HPDE6-E6E7 (cell line): ENCODE data around the gene LIFR.

Experiments
- DNase-seq: peaks from one replicate; pipeline ENCODE4 v3.0.0; 2011; ENCODE audit warnings: missing footprints; ENCODE audit errors: extremely low spot score

Gene LIFR

DNA sequence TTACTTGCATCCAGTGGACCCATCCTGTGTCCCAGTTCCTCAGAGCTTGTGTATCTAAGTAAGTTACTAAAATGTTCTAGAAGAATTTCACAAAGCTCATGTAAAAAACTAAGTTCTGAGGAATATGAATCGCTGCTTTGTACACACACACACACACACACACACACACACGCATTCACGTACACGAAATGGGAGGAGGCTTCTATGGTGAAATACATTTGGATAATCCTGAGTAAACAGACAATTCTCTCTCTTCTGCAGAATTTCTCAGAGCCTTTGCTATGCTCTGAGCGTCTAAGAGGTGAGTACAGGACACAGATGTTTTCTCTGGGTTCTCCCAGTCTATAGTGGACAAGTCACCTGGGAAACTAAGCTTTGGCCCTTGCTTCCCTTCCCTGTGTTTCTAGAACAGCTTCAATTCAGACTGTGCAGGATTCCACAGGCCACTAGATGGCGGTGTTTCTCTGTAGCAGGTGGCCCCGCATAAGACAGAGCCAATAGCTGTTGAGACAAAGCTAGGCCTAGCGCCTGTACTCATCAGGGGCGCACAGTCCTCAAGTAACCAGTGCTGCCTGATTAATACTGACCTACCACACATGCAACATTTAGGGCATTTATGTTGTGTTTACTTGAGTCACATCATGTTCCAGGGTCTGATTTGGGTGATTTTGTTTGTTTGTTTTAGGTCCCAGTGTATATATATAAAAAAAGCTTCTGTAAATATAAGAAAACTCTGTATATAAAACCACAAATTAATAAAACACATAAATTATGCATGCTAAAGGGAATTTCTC lies 114.8 kb downstream of the LIFR start:
- DNase-seq, result peak; percentile 88

DNA sequence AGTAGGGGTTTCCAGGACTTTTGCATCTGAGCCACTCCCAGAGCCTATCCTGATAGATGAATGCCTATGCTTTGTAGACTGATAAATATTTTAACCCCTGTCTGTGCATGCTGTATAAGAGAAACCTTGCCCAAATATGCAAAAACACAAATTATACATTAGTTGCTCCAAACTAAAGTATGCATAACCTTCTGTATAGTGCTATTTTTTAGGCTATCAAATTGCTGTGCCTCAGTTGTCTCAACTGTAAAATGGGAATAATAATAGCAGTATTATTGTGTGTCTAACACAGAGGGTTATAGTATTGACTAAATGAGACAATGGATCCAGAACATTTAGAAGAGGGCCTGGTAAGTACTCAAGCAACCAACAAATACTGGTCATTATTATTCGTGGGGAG lies 117.7 kb downstream of the LIFR start:
- no peak for DNase-seq

DNA sequence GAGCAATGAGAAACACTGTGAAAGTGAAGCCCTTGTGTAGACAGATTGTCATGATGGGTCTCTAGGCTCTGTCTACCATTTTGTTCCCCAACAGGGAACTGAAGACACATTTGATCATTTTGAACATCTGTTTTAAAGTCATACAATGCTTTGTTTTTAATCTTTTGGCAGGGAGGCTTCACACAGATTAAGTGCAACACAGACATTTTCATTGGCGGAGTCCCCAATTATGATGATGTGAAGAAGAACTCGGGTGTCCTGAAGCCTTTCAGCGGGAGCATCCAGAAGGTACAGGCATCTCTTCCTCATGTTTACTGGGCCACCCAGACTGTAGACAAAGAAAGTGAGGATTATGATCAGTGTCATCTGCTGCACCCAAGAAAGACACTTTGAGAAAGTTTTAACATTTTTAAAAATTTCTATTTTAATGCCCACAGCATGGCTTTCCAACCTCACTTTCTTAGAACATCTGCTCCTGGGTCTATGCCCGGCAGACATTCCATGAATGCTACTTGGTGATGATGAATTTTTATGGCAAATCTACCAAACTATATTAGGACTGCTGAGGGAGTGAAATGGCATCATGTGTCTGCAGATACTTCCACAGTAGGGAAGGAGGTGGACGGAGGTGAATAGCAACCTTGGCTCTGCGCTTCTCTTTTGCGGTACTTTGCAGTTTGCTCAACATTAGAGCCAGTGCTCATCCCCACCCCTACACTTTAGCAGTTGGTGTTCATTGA lies 121.3 kb downstream of the LIFR start:
- DNase-seq, result no peak

DNA sequence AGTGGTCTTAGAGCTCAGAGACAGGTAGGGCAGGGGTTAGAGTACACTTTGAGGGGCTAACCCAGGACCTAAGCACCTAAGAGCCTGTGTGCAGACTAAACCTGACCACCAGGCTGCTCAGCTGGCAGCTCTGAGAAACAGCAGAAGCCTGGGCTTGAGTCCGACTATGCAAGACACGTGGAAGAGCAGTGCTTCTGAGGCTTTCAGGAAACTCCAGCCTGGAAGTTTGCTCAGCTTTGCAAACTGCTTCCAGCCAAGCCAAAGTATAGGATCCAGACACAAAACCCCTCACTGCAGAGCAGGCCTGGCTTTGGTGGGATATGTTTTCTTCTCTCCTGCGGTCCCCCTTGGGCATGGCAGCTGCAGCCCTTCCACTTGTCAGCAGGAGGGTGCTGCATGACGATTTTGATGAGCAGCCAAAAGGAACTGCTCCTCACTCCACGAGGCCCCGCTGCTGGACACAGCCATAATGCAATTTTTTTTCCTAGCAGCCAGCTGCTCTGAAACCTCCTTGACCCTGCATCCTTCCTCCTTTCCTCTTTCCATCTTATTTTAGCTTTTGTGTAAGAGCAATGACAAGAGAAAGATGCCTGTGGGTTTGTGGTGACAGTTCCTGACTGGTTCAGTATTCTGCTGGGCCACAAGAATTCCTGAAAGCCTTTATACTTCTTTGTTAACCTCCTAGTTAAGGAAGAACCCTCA lies 123.1 kb downstream of the LIFR start:
- DNase-seq, result no peak

DNA sequence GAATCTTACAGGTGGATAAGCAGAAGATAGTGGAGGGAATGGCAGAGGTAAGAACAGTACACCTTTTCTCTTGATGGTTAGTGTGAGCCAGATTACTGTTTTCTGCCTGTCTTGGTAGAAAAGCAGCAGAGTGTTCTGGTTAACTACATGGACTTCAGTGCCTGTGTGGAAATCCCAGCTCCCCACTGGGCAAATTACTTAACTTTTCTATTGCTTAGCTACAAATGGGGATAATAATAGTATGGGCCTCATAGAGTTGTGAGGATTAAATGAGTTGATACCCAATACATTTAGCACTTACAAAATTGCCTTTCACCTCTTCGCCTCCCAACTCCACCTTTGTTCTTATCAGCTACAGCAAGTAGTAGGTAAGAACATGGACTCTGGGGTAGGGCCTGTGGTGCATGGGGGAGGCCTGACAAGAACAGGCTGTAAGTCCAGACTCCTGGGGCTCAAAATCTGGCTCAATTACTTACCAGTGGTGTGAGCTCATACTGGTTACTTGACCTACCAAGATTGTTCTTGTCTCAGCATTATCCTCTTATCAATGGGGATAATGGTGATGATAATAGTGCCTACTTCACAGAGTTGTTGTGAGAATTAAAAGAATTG lies 125.1 kb downstream of the LIFR start:
- DNase-seq, result no peak

DNA sequence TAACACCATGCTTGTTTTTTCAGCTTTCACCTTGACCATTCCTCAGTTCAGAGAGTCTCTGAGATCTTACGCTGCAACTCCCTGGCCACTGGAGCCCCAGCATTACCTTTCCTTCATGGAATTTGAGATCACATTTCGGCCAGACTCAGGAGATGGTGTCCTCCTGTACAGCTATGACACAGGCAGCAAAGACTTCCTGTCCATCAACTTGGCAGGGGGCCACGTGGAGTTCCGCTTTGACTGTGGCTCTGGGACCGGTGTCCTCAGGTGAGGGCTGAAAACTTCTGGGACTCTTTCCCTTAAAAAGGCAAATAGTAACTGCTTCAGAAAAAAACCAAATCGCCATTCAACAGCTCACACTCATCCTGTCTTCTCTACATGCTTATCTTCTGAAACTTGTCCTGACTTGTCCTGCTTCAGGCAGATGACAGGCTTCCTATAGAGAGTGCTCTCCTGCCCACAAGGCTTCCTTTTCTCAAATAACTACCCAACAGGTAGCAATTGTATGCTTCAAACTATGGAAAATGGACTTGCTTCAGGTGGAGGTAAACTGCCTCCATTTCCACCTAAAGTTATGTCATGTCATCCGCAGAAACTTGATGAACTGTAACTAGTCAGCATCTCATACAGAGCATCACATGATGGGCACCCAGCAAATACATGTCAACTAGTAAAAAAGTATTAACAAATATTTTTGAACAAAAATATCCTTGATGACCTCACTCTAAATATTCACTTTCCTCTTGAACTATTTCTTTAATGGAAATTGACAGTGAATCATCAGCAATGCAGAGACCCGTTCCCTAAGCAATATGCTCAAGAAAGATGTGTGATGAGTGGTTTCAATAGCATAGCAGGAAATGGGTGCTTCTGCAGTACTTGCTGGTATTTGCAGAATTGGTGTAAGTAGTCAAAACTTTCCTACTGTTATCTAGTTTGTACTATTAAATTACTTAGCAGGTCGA lies 129.2 kb downstream of the LIFR start:
- DNase-seq, result peak; percentile 46

DNA sequence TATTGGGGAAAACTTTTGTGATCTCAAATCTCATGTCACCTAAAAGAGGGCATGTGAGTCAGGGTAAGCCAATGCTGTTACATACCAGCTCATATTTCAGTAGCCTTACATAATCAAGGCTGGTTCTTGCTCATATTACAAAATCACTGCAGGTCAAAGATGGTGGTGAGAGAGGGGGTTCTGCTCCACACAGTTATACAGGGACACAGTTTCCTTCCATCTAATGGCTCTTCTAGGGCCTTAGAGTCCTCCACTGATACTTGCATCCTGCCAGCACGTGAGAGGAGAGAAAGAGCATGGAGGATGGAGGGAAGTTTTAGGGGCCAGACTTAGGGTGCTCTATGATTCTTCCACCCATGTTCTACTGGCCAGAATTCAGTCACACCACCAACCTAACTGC lies 130.0 kb downstream of the LIFR start:
- DNase-seq, result no peak
